GM21619 (cell line): ENCODE results near the gene C2CD2.
A peak's percentile ranks its signal among the peaks of the same experiment; 100 is the strongest.

Experiments
- ATAC-seq: cut with Tn5 transposase; IDR thresholded peaks from one replicate; pipeline ENCODE4 v1.9.1; 2021; ENCODE audit not compliant: unreplicated experiment

C2CD2 gene

GRCh38 chr21:41869771-41870170 is 84.0 kb downstream of the C2CD2 start:
- ATAC-seq, result no peak

- peak; percentile 63 for ATAC-seq
These were observed 85.6 kb downstream of the C2CD2 start for GRCh38 chr21:41868062-41868710.

- ATAC-seq, result no peak
These were observed 86.5 kb downstream of the C2CD2 start for GRCh38 chr21:41867313-41867712.

- no peak for ATAC-seq
These were observed 87.5 kb downstream of the C2CD2 start for GRCh38 chr21:41866274-41866809.

- peak; percentile 59 for ATAC-seq
These were observed 88.6 kb downstream of the C2CD2 start for GRCh38 chr21:41865002-41865777.

GRCh38 chr21:41864311-41865001 is 89.4 kb downstream of the C2CD2 start:
- no peak for ATAC-seq

- ATAC-seq, result no peak
These were observed 90.4 kb downstream of the C2CD2 start for GRCh38 chr21:41863439-41863740.

GRCh38 chr21:41861987-41862386 is 91.8 kb downstream of the C2CD2 start:
- ATAC-seq, result no peak

GRCh38 chr21:41861255-41861654 is 92.6 kb downstream of the C2CD2 start:
- no peak for ATAC-seq

- no peak for ATAC-seq
These were observed 94.4 kb downstream of the C2CD2 start for GRCh38 chr21:41859297-41859980.

- no peak for ATAC-seq
These were observed 95.1 kb downstream of the C2CD2 start for GRCh38 chr21:41858466-41859296.

- ATAC-seq, result no peak
These were observed 96.0 kb downstream of the C2CD2 start for GRCh38 chr21:41857771-41858300.

- no peak for ATAC-seq
These were observed 97.2 kb downstream of the C2CD2 start for GRCh38 chr21:41856572-41856971.

GRCh38 chr21:41854426-41854995 is 99.3 kb downstream of the C2CD2 start:
- no peak for ATAC-seq

- ATAC-seq, result no peak
These were observed 100.9 kb downstream of the C2CD2 start for GRCh38 chr21:41852929-41853320.

- no peak for ATAC-seq
These were observed 101.5 kb downstream of the C2CD2 start for GRCh38 chr21:41852151-41852928.

- no peak for ATAC-seq
These were observed 102.6 kb downstream of the C2CD2 start for GRCh38 chr21:41851090-41851790.

- ATAC-seq, result no peak
These were observed 103.7 kb downstream of the C2CD2 start for GRCh38 chr21:41850085-41850484.
